ENCODE measurements around the gene FGG. TPM values are rescaled to one million over a fixed set of nuclear protein-coding genes. Genes with fewer than 3 reads are reported as not detected.
A peak's percentile ranks its signal among the peaks of the same experiment; 100 is the strongest.

FGG gene
- total RNA-seq, 6 experiments from 2014 or later: not detected

DNA sequence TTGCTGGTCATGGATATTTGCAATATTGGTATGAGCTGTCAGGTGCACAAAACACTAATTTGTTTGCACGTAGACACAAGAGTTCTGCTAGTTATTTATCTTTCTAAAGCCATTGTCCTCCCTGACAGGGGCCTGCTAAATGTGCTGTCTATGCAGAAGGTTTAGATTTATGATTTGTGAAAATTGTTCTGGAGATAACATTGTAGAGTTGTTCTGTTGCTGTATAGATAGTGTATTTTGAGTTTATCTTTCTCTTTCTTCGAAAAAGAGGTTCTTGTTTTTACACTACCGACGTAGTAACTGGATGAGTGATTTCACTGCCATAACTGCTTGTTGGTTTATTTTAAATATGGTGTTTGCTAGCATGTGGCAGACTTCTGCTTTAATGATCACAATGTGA is 28.5 kb upstream of the FGG start:
- DNase-seq: no peak
- H3K36me3 Mint-ChIP-seq (ENCODE audit: low read depth): no peaks in the 10 kb centered on the region
- H3K4me3 Mint-ChIP-seq: no peak overlapping the region
- H3K27ac Mint-ChIP-seq: no peak overlapping the region
- H3K27me3 Mint-ChIP-seq (ENCODE audit: insufficient read depth): peaks cover 2% of the 10 kb centered on the region
- peaks cover 5% of the 10 kb centered on the region for H3K4me1 Mint-ChIP-seq (ENCODE audit: low read depth)
- TF ChIP-seq, protein P1, sequence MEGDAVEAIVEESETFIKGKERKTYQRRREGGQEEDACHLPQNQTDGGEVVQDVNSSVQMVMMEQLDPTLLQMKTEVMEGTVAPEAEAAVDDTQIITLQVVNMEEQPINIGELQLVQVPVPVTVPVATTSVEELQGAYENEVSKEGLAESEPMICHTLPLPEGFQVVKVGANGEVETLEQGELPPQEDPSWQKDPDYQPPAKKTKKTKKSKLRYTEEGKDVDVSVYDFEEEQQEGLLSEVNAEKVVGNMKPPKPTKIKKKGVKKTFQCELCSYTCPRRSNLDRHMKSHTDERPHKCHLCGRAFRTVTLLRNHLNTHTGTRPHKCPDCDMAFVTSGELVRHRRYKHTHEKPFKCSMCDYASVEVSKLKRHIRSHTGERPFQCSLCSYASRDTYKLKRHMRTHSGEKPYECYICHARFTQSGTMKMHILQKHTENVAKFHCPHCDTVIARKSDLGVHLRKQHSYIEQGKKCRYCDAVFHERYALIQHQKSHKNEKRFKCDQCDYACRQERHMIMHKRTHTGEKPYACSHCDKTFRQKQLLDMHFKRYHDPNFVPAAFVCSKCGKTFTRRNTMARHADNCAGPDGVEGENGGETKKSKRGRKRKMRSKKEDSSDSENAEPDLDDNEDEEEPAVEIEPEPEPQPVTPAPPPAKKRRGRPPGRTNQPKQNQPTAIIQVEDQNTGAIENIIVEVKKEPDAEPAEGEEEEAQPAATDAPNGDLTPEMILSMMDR (IDR thresholded peaks at IDR 0.05): no peak
- no peaks in the 10 kb centered on the region for H3K9me3 Mint-ChIP-seq

DNA sequence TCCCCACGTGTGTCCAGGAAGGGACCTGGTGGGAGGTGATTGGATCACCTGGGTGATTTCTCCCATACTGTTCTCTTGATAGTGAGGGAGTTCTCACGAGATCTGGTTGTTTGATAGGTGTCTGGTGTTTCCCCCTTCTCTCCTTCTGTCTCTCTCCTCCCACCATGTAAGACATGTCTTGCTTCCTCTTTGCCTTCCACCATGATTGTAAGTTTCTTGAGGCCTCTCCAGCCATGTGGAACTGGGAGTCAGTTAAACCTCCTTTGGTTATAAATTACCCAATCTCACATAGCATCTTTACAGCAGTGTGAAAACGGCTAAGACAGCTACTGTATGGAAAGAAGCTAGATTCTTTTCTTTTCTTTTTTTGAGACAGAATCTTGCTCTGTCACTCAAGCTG is 21.6 kb upstream of the FGG start:
- Mint-ChIP-seq H3K36me3 (ENCODE audit: low read depth) (no peaks in the 10 kb centered on the region), H3K9me3 (no peaks in the 10 kb centered on the region), H3K27ac (no peak overlapping the region), H3K4me1 (ENCODE audit: low read depth) (peaks cover 5% of the 10 kb centered on the region), H3K27me3 (ENCODE audit: insufficient read depth) (peaks cover 1% of the 10 kb centered on the region; the same call in 1 of the 2 replicates), H3K4me3 (no peak overlapping the region)
- DNase-seq: no peak
- TF ChIP-seq, protein P1 (IDR thresholded peaks at IDR 0.05): no peak

DNA sequence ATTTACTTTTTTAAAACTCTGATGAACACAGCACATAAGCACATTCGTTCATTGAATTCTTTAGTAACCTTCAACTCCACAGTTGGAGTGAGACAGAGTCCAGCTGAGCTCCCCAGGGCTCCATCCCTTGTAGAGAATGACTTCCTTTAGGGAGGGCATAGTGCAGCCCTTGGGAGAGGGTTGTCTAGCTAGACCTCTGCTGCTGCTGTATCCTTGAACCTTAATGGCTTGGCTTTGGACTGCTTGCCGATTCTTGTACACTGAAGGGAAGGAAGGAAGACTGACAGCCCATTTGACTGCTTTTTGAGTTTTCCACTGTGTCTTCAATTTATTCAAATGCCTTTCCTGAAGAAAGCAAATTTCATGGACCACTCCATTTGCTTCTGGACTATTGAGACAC is 19.4 kb upstream of the FGG start:
- Mint-ChIP-seq H3K9me3 (no peaks in the 10 kb centered on the region), H3K4me3 (no peak overlapping the region), H3K36me3 (ENCODE audit: low read depth) (no peaks in the 10 kb centered on the region), H3K27me3 (ENCODE audit: insufficient read depth) (no peaks in the 10 kb centered on the region), H3K4me1 (ENCODE audit: low read depth) (no peaks in the 10 kb centered on the region), H3K27ac (no peak overlapping the region)
- TF ChIP-seq, protein P1 (IDR thresholded peaks at IDR 0.05): no peak
- no peak for DNase-seq

DNA sequence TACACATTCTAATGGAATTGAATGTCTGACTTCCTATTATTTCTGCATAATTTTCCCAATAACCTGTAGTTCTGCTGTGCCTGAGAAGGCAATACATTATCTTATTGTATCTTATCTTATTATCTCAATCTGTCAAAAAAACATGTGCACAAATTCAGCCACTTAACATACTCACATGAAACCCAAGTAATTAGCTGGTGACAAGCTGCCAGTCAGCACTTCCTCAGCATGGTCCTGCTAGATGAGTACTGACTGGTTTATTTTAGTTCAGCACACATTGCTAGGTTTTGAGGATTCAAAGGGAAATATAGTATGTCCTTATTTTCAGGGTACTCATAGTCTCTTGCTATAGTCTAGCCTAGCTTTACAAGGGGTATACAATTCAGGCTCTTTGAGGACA is 17.9 kb upstream of the FGG start:
- Mint-ChIP-seq H3K27ac (no peak overlapping the region), H3K36me3 (ENCODE audit: low read depth) (no peaks in the 10 kb centered on the region), H3K4me1 (ENCODE audit: low read depth) (peaks cover 4% of the 10 kb centered on the region; the same call in 1 of the 2 replicates), H3K4me3 (no peak overlapping the region), H3K9me3 (no peaks in the 10 kb centered on the region), H3K27me3 (ENCODE audit: insufficient read depth) (no peaks in the 10 kb centered on the region)
- TF ChIP-seq, protein P1 (IDR thresholded peaks at IDR 0.05): no peak
- no peak for DNase-seq

DNA sequence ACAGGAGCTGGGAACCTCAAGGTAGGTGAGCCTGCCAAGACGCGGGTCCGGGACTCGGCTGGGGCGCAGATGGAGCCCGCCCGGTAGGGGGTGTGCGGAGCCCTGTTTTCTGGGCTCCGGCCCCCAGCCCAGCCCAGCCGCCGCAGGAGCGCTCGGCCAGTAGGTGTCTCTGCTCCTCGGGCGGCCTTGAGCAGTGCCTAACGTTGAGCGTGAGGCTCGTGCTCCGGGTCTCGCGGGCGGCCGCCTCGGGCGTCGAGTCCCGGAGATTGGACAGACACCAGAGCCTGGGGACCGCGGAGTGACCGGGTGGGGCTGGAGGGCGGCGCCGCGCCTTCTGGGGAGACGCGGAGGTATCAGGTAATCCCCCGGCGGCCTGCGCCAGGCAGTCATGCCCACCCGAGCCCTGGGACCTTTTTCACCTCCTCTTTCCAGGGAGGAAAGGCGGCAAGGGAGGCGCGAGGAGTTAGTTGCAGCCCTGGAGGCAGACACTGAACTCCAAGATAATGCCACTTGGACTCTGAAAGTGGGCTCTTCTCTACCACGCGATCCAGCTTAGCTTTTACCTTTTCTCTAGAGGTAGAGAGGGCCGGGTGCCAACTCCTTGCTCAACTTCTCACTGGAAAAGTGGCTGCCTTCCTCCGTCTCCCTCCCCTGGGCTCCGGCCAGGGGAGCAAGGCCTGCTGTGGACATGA is 14.5 kb upstream of the FGG start:
- Mint-ChIP-seq H3K4me3 (no peak overlapping the region), H3K4me1 (ENCODE audit: low read depth) (peaks cover 4% of the 10 kb centered on the region; the same call in 1 of the 2 replicates), H3K9me3 (no peaks in the 10 kb centered on the region), H3K27me3 (ENCODE audit: insufficient read depth) (no peaks in the 10 kb centered on the region; the same call in 1 of the 2 replicates), H3K36me3 (ENCODE audit: low read depth) (no peaks in the 10 kb centered on the region), H3K27ac (no peak overlapping the region)
- DNase-seq: no peak
- TF ChIP-seq, protein P1 (IDR thresholded peaks at IDR 0.05): peak; percentile 56

Data from HFFc6 (cell line).